Astrocyte of the cerebellum (primary cell): ENCODE results near the gene LRRC4C.

Experiments used
- DNase-seq: peaks from one replicate; pipeline ENCODE4 v3.0.0-alpha.2; 2011; ENCODE audit warnings: low read depth
- H3K4me3 ChIP-seq: 2 replicates; pipeline ENCODE4 v1.5.1; 2011; ENCODE audit warnings: mild to moderate bottlenecking, low read depth, low read length, moderate library complexity
- CTCF ChIP-seq: IDR thresholded peaks from 2 replicates; pipeline ENCODE4 v1.5.1; 2012; ENCODE audit warnings: low read length, low read depth, moderate library complexity, mild to moderate bottlenecking; ENCODE audit errors: missing control alignments
- in situ Hi-C: cut with HindIII; loops from 2 replicates; pipeline ENCODE4 v1.10.0; 2017; ENCODE audit warnings: low sequenced_read_pairs

Gene LRRC4C

GRCh38 chr11:40716344-40717130 lies 742.9 kb downstream of the LRRC4C start:
- H3K4me3 ChIP-seq: no peak overlapping the region
- no peak for DNase-seq
- in situ Hi-C loops: no loop called here
- no peak for TF ChIP-seq CTCF

GRCh38 chr11:40713083-40713482 lies 746.4 kb downstream of the LRRC4C start:
- no peak for DNase-seq
- H3K4me3 ChIP-seq: no peak overlapping the region
- TF ChIP-seq CTCF: no peak
- in situ Hi-C loops: no loop called here

- no peak for DNase-seq
- in situ Hi-C loops: no loop called here
- no peak for TF ChIP-seq CTCF
Measured at GRCh38 chr11:40701027-40701426, 758.4 kb downstream of the LRRC4C start.

GRCh38 chr11:40689823-40690222 lies 769.6 kb downstream of the LRRC4C start:
- DNase-seq: no peak
- TF ChIP-seq CTCF: no peak
- in situ Hi-C loops: no loop called here
- H3K4me3 ChIP-seq: no peak overlapping the region

More at GRCh38 chr11:40701027-40701426, 758.4 kb downstream of the LRRC4C start:
- no peak overlapping the region for H3K4me3 ChIP-seq

- no peak overlapping the region for H3K4me3 ChIP-seq
- no peak for DNase-seq
- no peak for TF ChIP-seq CTCF
- in situ Hi-C loops: no loop called here
Measured at GRCh38 chr11:40688369-40688768, 771.1 kb downstream of the LRRC4C start.

- in situ Hi-C loops: no loop called here
- no peak for DNase-seq
- no peak for TF ChIP-seq CTCF
- no peak overlapping the region for H3K4me3 ChIP-seq
Measured at GRCh38 chr11:40686765-40687164, 772.7 kb downstream of the LRRC4C start.
